ENCODE measurements around the gene ATG2A. TPM values are rescaled to one million over a fixed set of nuclear protein-coding genes. Genes with fewer than 3 reads are reported as not detected.

Gene ATG2A
- total and polyA plus RNA-seq, 7 experiments from 2014 or later: 3.4 to 105 (median 33.5) TPM

GRCh38 chr11:64914123-64914522 is 2.9 kb downstream of the ATG2A start:
- Histone ChIP-seq H3K9me3 (ENCODE audit: control insufficient read depth in 2 of 3, low read length in 3 of 3) (no peaks in the 10 kb centered on the region), H3K36me3 (ENCODE audit: control insufficient read depth in 2 of 3, insufficient read depth in 3 of 3, low read length in 3 of 3) (peaks cover 0 to 55% (median 16%) of the 10 kb centered on the region in 3 experiments), H3K4me1 (ENCODE audit: control insufficient read depth in 2 of 2, insufficient read depth in 2 of 2, low read length in 2 of 2) (peaks cover 18 to 22% of the 10 kb centered on the region in 2 donors), H3K4me3 (ENCODE audit: low read length) (no peak overlapping the region), H3K27ac (ENCODE audit: low read depth, low read length) (no peak overlapping the region), H3K27me3 (ENCODE audit: control insufficient read depth in 2 of 2, insufficient read depth in 2 of 2, low read length in 2 of 2) (no peaks in the 10 kb centered on the region)
- ChIA-PET CTCF (interaction anchor here (0.6 kb wide), 1 partner anchor 33 kb away, joined by 3 read pairs; no protein-coding TSS in a partner anchor), POLR2A (interaction anchor here (1.4 to 3.1 kb wide), 2 partner anchors 10 to 204 kb away, joined by 3 to 17 read pairs; partner anchors contain the start of genes PPP2R5B and ZNHIT2)
- Mint-ChIP-seq H3K36me3 (peaks cover 0 to 11% (median 6%) of the 10 kb centered on the region in 5 donors), H3K27ac (peak overlapping the region in 1 of 9 donors; percentile 38), H3K4me3 (peak overlapping the region in 6 of 10 donors; percentile 20 to 67 (median 42)), H3K9me3 (no peaks in the 10 kb centered on the region), H3K27me3 (no peaks in the 10 kb centered on the region), H3K4me1 (peaks cover 14 to 33% (median 25%) of the 10 kb centered on the region in 7 donors)
- DNase-seq (no peak), ATAC-seq (no peak)
- intact Hi-C loops (cut with micrococcal nuclease): no loop called here

GRCh38 chr11:64913171-64913727 is 3.8 kb downstream of the ATG2A start:
- Histone ChIP-seq H3K4me3 (ENCODE audit: low read length) (no peak overlapping the region), H3K36me3 (ENCODE audit: control insufficient read depth in 2 of 3, insufficient read depth in 3 of 3, low read length in 3 of 3) (peaks cover 0 to 63% (median 16%) of the 10 kb centered on the region in 3 experiments), H3K27ac (ENCODE audit: low read depth, low read length) (no peak overlapping the region), H3K27me3 (ENCODE audit: control insufficient read depth in 2 of 2, insufficient read depth in 2 of 2, low read length in 2 of 2) (no peaks in the 10 kb centered on the region), H3K4me1 (ENCODE audit: control insufficient read depth in 2 of 2, insufficient read depth in 2 of 2, low read length in 2 of 2) (peaks cover 18 to 22% of the 10 kb centered on the region in 2 donors), H3K9me3 (ENCODE audit: control insufficient read depth in 2 of 3, low read length in 3 of 3) (no peaks in the 10 kb centered on the region)
- Mint-ChIP-seq H3K9me3 (no peaks in the 10 kb centered on the region), H3K27me3 (no peaks in the 10 kb centered on the region), H3K4me3 (no peak overlapping the region), H3K27ac (peak overlapping the region in 1 of 9 donors; percentile 26), H3K4me1 (peaks cover 14 to 32% (median 25%) of the 10 kb centered on the region in 7 donors), H3K36me3 (peaks cover 0 to 12% (median 6%) of the 10 kb centered on the region in 5 donors)
- ATAC-seq (no peak), DNase-seq (no peak)
- ChIA-PET CTCF (no interaction called here), POLR2A (interaction anchor here (1.7 kb wide), 1 partner anchor 11 kb away, joined by 5 read pairs; the partner anchor contains the start of gene PPP2R5B)
- intact Hi-C loops (cut with micrococcal nuclease): no loop called here

DNA sequence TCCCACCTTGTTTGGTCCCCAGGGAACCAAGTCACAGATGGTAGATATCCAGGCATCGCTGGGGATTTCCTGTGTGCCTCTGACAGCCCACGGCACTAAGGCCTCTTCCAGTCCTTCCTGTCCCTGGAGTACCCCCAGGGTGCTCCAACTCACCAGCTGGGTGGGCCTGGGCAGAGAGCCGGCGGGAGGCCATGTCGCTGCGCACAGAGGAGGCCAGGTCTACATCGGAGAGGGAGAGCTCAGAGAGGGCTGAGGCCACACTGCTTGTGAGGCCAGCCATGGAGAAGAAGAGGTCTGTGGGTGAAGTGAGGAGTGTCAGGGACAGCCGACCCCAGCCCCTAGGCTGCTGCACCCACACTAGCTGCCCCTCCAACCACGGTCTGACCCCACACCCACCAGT is 5.3 kb downstream of the ATG2A start:
- DNase-seq: no peak
- POLR2A ChIA-PET: interaction anchor here (0.9 to 1.7 kb wide), 3 partner anchors 12 to 133 kb away, joined by 4 to 5 read pairs (median 4); partner anchors contain the start of gene PPP2R5B
- no peaks in the 10 kb centered on the region for H3K27me3 ChIP-seq (ENCODE audit: control insufficient read depth in 2 of 2, insufficient read depth in 2 of 2, low read length in 2 of 2)
- no peak overlapping the region for H3K27ac ChIP-seq (ENCODE audit: low read depth, low read length)
- no peak overlapping the region for H3K27ac Mint-ChIP-seq
- H3K9me3 Mint-ChIP-seq: no peaks in the 10 kb centered on the region
- intact Hi-C loops (cut with micrococcal nuclease): no loop called here
- no peaks in the 10 kb centered on the region for H3K9me3 ChIP-seq (ENCODE audit: control insufficient read depth in 2 of 3, low read length in 3 of 3)
- peaks cover 10 to 13% of the 10 kb centered on the region in 2 donors for H3K4me1 ChIP-seq (ENCODE audit: control insufficient read depth in 2 of 2, insufficient read depth in 2 of 2, low read length in 2 of 2)
- H3K27me3 Mint-ChIP-seq: no peaks in the 10 kb centered on the region
- H3K4me3 ChIP-seq (ENCODE audit: low read length): no peak overlapping the region
- H3K36me3 ChIP-seq (ENCODE audit: control insufficient read depth in 2 of 3, insufficient read depth in 3 of 3, low read length in 3 of 3): peaks cover 0 to 78% (median 16%) of the 10 kb centered on the region in 3 experiments
- no peak overlapping the region for H3K4me3 Mint-ChIP-seq
- no peak for ATAC-seq
- CTCF ChIA-PET: no interaction called here
- peaks cover 0 to 17% (median 9%) of the 10 kb centered on the region in 5 donors for H3K36me3 Mint-ChIP-seq
- peaks cover 6 to 20% (median 14%) of the 10 kb centered on the region in 7 donors for H3K4me1 Mint-ChIP-seq

DNA sequence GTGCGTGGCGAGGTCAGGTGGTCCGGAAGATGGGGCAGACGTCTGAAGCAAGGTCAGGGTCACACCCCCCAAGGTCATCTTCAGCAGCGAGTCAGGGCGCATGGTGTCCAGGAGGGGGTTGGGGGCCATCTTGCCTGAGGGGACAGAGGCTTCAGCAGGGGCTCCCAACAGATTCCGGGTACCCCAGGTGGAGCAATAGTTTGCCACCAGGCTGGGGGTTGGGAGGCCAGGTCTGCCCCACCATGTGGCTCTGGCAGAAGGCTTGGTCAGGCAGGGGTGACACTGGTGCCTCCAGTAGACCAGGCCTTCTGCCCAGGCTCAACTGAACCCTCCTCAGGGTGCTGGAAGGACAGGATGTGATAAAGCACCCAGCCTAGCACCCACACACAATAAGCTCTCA is 5.9 kb downstream of the ATG2A start:
- Mint-ChIP-seq H3K9me3 (no peaks in the 10 kb centered on the region), H3K27me3 (no peaks in the 10 kb centered on the region), H3K4me3 (no peak overlapping the region), H3K27ac (no peak overlapping the region), H3K4me1 (peaks cover 4 to 14% (median 8%) of the 10 kb centered on the region in 7 donors), H3K36me3 (peaks cover 0 to 17% (median 9%) of the 10 kb centered on the region in 5 donors)
- POLR2A ChIA-PET: no interaction called here
- H3K27me3 ChIP-seq (ENCODE audit: control insufficient read depth in 2 of 2, insufficient read depth in 2 of 2, low read length in 2 of 2): no peaks in the 10 kb centered on the region
- peaks cover 7 to 12% of the 10 kb centered on the region in 2 donors for H3K4me1 ChIP-seq (ENCODE audit: control insufficient read depth in 2 of 2, insufficient read depth in 2 of 2, low read length in 2 of 2)
- H3K27ac ChIP-seq (ENCODE audit: low read depth, low read length): no peak overlapping the region
- DNase-seq (no peak), ATAC-seq (no peak)
- no peak overlapping the region for H3K4me3 ChIP-seq (ENCODE audit: low read length)
- H3K9me3 ChIP-seq (ENCODE audit: control insufficient read depth in 2 of 3, low read length in 3 of 3): no peaks in the 10 kb centered on the region
- CTCF ChIA-PET: no interaction called here
- intact Hi-C loops (cut with micrococcal nuclease): no loop called here
- H3K36me3 ChIP-seq (ENCODE audit: control insufficient read depth in 2 of 3, insufficient read depth in 3 of 3, low read length in 3 of 3): peaks cover 0 to 84% (median 16%) of the 10 kb centered on the region in 3 experiments

DNA sequence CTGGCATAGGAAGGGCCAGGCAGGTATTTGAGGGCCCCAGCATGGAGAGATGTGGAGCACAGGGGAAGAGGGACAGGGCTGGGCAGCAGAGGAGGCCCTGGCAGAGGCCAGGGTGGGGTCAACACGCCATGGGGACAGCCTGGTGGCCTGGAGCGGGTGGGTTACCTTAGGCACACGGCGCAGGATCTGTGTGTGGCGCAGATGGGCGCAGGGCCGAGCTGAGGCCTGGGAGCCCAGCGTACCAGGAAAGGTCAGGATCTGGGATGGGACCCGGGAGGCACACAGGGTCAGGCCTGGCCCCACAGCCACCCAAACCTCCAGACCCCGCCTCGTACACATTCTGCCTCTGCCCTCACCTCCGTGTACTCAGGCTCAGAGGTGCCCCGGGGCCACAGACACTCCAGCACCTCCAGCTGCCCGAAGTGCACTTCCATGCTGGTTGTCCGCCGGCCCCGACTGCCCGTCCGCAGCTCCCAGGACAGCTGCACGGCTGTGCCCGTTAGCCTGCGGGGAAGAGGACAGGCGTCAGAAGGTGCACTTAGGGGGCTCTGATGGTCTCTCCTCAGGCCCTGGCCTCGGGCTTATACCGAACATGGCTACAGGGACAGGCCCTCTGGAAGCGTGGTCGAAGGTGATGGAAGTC is 6.4 kb downstream of the ATG2A start:
- H3K9me3 Mint-ChIP-seq: no peaks in the 10 kb centered on the region
- intact Hi-C loops (cut with micrococcal nuclease): no loop called here
- ChIA-PET CTCF (no interaction called here), POLR2A (no interaction called here)
- no peaks in the 10 kb centered on the region for H3K27me3 ChIP-seq (ENCODE audit: control insufficient read depth in 2 of 2, insufficient read depth in 2 of 2, low read length in 2 of 2)
- ATAC-seq (no peak), DNase-seq (no peak)
- no peaks in the 10 kb centered on the region for H3K27me3 Mint-ChIP-seq
- H3K27ac ChIP-seq (ENCODE audit: low read depth, low read length): no peak overlapping the region
- H3K27ac Mint-ChIP-seq: no peak overlapping the region
- H3K36me3 ChIP-seq (ENCODE audit: control insufficient read depth in 2 of 3, insufficient read depth in 3 of 3, low read length in 3 of 3): peaks cover 0 to 90% (median 17%) of the 10 kb centered on the region in 3 experiments
- peaks cover 0 to 9% (median 3%) of the 10 kb centered on the region in 7 donors for H3K4me1 Mint-ChIP-seq
- no peak overlapping the region for H3K4me3 Mint-ChIP-seq
- H3K4me1 ChIP-seq (ENCODE audit: control insufficient read depth in 2 of 2, insufficient read depth in 2 of 2, low read length in 2 of 2): peaks cover 1 to 6% of the 10 kb centered on the region in 2 donors
- H3K4me3 ChIP-seq (ENCODE audit: low read length): no peak overlapping the region
- no peaks in the 10 kb centered on the region for H3K9me3 ChIP-seq (ENCODE audit: control insufficient read depth in 2 of 3, low read length in 3 of 3)
- peaks cover 0 to 17% (median 9%) of the 10 kb centered on the region in 5 donors for H3K36me3 Mint-ChIP-seq

DNA sequence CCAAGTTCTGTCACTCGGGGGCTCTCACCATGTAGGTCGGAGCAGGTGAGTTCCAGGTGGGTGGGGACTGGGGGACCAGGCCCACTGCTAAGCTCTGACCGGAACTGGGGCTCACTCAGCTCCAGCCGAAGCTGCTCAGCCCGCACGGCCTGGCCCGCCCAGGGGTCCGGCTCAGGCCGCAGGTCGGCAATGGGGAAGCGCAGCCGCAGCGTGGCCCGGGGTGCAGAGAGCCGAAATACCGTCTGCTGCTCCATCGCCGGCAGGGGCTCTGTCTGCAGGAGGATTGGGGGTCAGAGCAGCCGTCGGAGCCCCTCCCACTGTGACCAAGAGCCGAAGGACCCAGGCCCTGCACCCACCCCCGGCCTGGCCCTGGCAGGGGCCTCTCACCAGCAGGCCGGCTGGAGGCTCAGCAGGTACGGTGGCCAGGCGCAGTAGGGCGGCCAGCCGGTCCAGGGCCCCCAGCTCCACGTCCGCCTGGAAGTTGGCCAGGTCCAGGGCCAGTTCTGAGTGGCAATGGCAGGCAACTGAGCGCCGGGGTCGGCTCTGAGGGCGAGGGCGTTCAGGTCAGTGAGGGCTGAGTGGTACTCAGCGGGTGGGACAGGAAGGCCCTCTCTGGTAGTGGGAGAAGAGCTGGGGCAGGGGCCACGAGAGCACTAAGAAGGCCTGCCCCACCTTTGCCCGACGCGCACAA is 7.2 kb downstream of the ATG2A start:
- no peaks in the 10 kb centered on the region for H3K4me1 ChIP-seq (ENCODE audit: control insufficient read depth in 2 of 2, insufficient read depth in 2 of 2, low read length in 2 of 2)
- H3K27ac ChIP-seq (ENCODE audit: low read depth, low read length): no peak overlapping the region
- no peaks in the 10 kb centered on the region for H3K9me3 Mint-ChIP-seq
- H3K36me3 Mint-ChIP-seq: peaks cover 0 to 24% (median 9%) of the 10 kb centered on the region in 5 donors
- H3K27ac Mint-ChIP-seq: no peak overlapping the region
- no peak overlapping the region for H3K4me3 ChIP-seq (ENCODE audit: low read length)
- H3K9me3 ChIP-seq (ENCODE audit: control insufficient read depth in 2 of 3, low read length in 3 of 3): no peaks in the 10 kb centered on the region
- intact Hi-C loops (cut with micrococcal nuclease): no loop called here
- no peak for ATAC-seq
- H3K4me1 Mint-ChIP-seq: peaks cover 0 to 5% (median 3%) of the 10 kb centered on the region in 7 donors
- no peak for DNase-seq
- H3K4me3 Mint-ChIP-seq: no peak overlapping the region
- no peaks in the 10 kb centered on the region for H3K27me3 Mint-ChIP-seq
- ChIA-PET POLR2A (no interaction called here), CTCF (interaction anchor here (0.6 kb wide), 1 partner anchor 42 kb away, joined by 4 read pairs; no protein-coding TSS in a partner anchor)
- peaks cover 0 to 96% (median 21%) of the 10 kb centered on the region in 3 experiments for H3K36me3 ChIP-seq (ENCODE audit: control insufficient read depth in 2 of 3, insufficient read depth in 3 of 3, low read length in 3 of 3)
- no peaks in the 10 kb centered on the region for H3K27me3 ChIP-seq (ENCODE audit: control insufficient read depth in 2 of 2, insufficient read depth in 2 of 2, low read length in 2 of 2)

Data from naive thymus-derived CD4-positive, alpha-beta T cell (primary cell).